GM23338 (cell line): ENCODE data around the gene MUC12. TPM values are rescaled to one million over a fixed set of nuclear protein-coding genes. Genes with fewer than 3 reads are reported as not detected.
A peak's percentile ranks its signal among the peaks of the same experiment; 100 is the strongest.
"Not testable (repeated sequence)": the region's sequence is repeated elsewhere in the genome, so short reads cannot be mapped to it uniquely, and the experiment has no call there.

Experiments used
- ATAC-seq: fragments of 200-7000 bp; cut with Tn5 transposase; 3 replicates; pipeline ENCODE4 v1.9.1; 2020
- DNase-seq: peaks from one replicate; pipeline ENCODE4 v3.0.0-alpha.2; 2015; ENCODE audit warnings: low spot score
- H2AFZ ChIP-seq: fragments of 200-600 bp; sonication (generic); 2 replicates; pipeline ENCODE4 v1.8.0; 2016; ENCODE audit warnings: antibody characterized with exemption, mild to moderate bottlenecking, moderate library complexity
- H3F3A ChIP-seq: fragments of 200-600 bp; sonication (generic); replicated peaks from 2 replicates; pipeline ENCODE4 v1.8.0; 2017; ENCODE audit warnings: antibody characterized with exemption, mixed run types, low read depth
- H3K27ac ChIP-seq: fragments of 200-600 bp; sonication (generic); 2 replicates; pipeline ENCODE4 v1.6.1; 2016; ENCODE audit warnings: low read depth
- H3K27me3 ChIP-seq: fragments of 200-600 bp; sonication (generic); 2 replicates; pipeline ENCODE4 v1.8.0; 2016; ENCODE audit warnings: mild to moderate bottlenecking, mixed run types, moderate library complexity; ENCODE audit not compliant: insufficient read depth
- H3K36me3 ChIP-seq: fragments of 200-600 bp; sonication (generic); 2 replicates; pipeline ENCODE4 v1.8.0; 2016; ENCODE audit warnings: mild to moderate bottlenecking; ENCODE audit not compliant: insufficient read depth
- H3K4me1 ChIP-seq: fragments of 200-600 bp; sonication (generic); 2 replicates; pipeline ENCODE4 v1.8.0; 2016; ENCODE audit warnings: mild to moderate bottlenecking, moderate library complexity; ENCODE audit not compliant: insufficient read depth
- H3K4me2 ChIP-seq: fragments of 200-600 bp; sonication (generic); 2 replicates; pipeline ENCODE4 v1.7.1; 2017; ENCODE audit warnings: mixed run types
- H3K4me3 ChIP-seq: fragments of 200-600 bp; sonication (generic); 2 replicates; pipeline ENCODE4 v1.6.1; 2016; ENCODE audit warnings: mixed run types
- H3K79me2 ChIP-seq: fragments of 200-600 bp; sonication (generic); replicated peaks from 2 replicates; pipeline ENCODE4 v1.8.0; 2017; ENCODE audit warnings: mild to moderate bottlenecking; ENCODE audit not compliant: insufficient read depth
- H3K9me2 ChIP-seq: fragments of 200-600 bp; sonication (generic); 2 replicates; pipeline ENCODE4 v1.8.0; 2017; ENCODE audit not compliant: insufficient read depth
- H4K20me1 ChIP-seq: fragments of 200-600 bp; sonication (generic); replicated peaks from 2 replicates; pipeline ENCODE4 v1.8.0; 2017; ENCODE audit warnings: mild to moderate bottlenecking; ENCODE audit not compliant: insufficient read depth
- H3K27ac Mint-ChIP-seq: 2 replicates; pipeline ENCODE4 v1.8.0; 2020; ENCODE audit warnings: inconsistent platforms, mild to moderate bottlenecking, moderate library complexity, mixed read lengths
- H3K27me3 Mint-ChIP-seq: 3 replicates; pipeline ENCODE4 v1.8.0; 2022; ENCODE audit warnings: low read depth, mild to moderate bottlenecking, moderate library complexity, mixed read lengths, inconsistent platforms; ENCODE audit not compliant: insufficient read depth, poor library complexity
- H3K36me3 Mint-ChIP-seq: 3 replicates; pipeline ENCODE4 v1.8.0; 2021; ENCODE audit warnings: low read depth, mild to moderate bottlenecking, inconsistent platforms, moderate library complexity, mixed read lengths
- H3K4me1 Mint-ChIP-seq: 3 replicates; pipeline ENCODE4 v1.8.0; 2020; ENCODE audit warnings: mild to moderate bottlenecking, inconsistent platforms, mixed read lengths
- H3K4me3 Mint-ChIP-seq: 3 replicates; pipeline ENCODE4 v1.8.0; 2021; ENCODE audit warnings: moderate library complexity, mild to moderate bottlenecking, inconsistent platforms, mixed read lengths
- H3K9me3 Mint-ChIP-seq: 3 replicates; pipeline ENCODE4 v1.8.0; 2020; ENCODE audit warnings: moderate library complexity, mild to moderate bottlenecking, inconsistent platforms, mixed read lengths
- CTCF ChIP-seq, 2 experiments: fragments of 200-600 bp in 1 of 2; sonication (generic) in 1 of 2; conservative IDR thresholded peaks; 2 replicates each; pipeline versions ENCODE4 v1.5.1 to v1.6.1; 2016 to 2017; ENCODE audit warnings: antibody characterized with exemption in 2 of 2, low read depth in 2 of 2, mild to moderate bottlenecking in 2 of 2, moderate library complexity in 1 of 2
- JUNB ChIP-seq: IDR thresholded peaks from one replicate; pipeline ENCODE4 v1.6.1; 2016; ENCODE audit warnings: antibody characterized with exemption; ENCODE audit not compliant: unreplicated experiment
- NANOG ChIP-seq: IDR thresholded peaks from 2 replicates; pipeline ENCODE4 v1.6.1; 2016; ENCODE audit warnings: antibody characterized with exemption, borderline replicate concordance
- POLR2AphosphoS5 ChIP-seq: IDR thresholded peaks from 2 replicates; pipeline ENCODE4 v1.6.1; 2016; ENCODE audit warnings: antibody characterized with exemption, low read depth
- ZNF331 ChIP-seq: fragments of 250-450 bp; sonication (Bioruptor Pico); IDR thresholded peaks from 2 replicates; pipeline ENCODE4 v1.5.0; 2020; ENCODE audit warnings: low read depth, mild to moderate bottlenecking, moderate library complexity
- polyA plus RNA-seq: library from polyadenylated mRNA; unstranded; fragments of >200 nt; fragmentation: Nextera tagmentation; extraction: Ambion mirVana; gene quantifications from 2 replicates; pipeline ENCODE4 v1.2.1, GENCODE V29; 2016
- total RNA-seq: library from RNA; depleted of rRNA; stranded (reverse); fragments of >200 nt; shearing (Covaris generic); gene quantifications from 2 replicates; pipeline ENCODE4 v1.2.3, GENCODE V29; 2014
- TF ChIP-seq, protein P1 (sequence below): IDR thresholded peaks from 2 replicates; pipeline ENCODE4 v1.6.1; 2016; ENCODE audit warnings: antibody characterized with exemption

MUC12 gene
- total and polyA plus RNA-seq, 2 experiments from 2014 or later: 4.6 to 18.0 TPM

DNA sequence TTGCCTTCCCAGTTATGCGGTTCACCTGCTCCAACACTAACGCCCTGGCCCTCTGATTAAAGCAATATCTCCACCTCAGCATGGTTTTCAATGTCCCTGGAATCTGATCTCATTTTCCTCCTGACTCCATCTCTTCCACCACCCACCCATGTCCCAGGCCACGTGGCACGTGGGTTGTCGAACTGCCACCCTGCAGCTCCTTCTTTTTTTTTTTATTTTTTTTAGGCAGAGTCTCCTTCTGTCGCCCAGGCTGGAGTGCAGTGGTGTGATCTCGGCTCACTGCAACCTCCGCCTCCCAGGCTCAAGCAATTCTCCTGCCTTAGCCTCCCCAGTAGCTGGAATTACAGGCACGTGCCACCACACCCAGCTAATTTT, 94.8 kb downstream of the MUC12 start:
- H3F3A ChIP-seq, H3K79me2 ChIP-seq, H3K4me3 Mint-ChIP-seq, H3K4me2 ChIP-seq, DNase-seq, H3K27ac ChIP-seq, H4K20me1 ChIP-seq, H3K9me2 ChIP-seq, H3K27me3 ChIP-seq, H3K4me1 ChIP-seq, H3K27ac Mint-ChIP-seq, H3K9me3 Mint-ChIP-seq, H3K4me3 ChIP-seq, ATAC-seq, H3K36me3 ChIP-seq, H3K36me3 Mint-ChIP-seq: not testable (repeated sequence)
- H2AFZ ChIP-seq: peak overlapping the region; percentile 66; the same call in 1 of the 2 replicates
- H3K27me3 Mint-ChIP-seq: peaks cover 15% of the 10 kb centered on the region
- H3K4me1 Mint-ChIP-seq: peaks cover 11% of the 10 kb centered on the region

DNA sequence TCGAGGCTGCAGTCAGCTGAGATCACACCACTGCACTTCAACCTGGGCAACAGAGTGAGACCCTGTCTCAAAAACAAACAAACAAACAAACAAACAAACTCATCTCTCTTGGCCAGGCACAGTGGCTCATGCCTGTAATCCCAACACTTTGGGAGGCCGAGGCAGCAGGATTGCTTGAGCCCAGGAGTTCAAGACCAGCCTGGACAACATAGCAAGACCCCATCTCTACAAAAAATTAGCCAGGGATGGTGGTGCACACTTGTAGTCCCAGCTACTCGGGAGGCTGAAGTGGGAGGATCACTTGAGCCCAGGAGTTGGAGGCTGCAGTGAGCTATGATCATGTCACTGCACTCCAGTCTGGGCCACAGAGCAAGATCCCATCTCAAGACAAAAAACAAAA, 95.8 kb downstream of the MUC12 start:
- not testable (repeated sequence) for H3K4me3 Mint-ChIP-seq, H3K9me2 ChIP-seq, DNase-seq, H3K36me3 ChIP-seq, H4K20me1 ChIP-seq, H3K27ac Mint-ChIP-seq, H3K79me2 ChIP-seq, H3K27me3 ChIP-seq, H3K27ac ChIP-seq, H3K4me3 ChIP-seq, H3K4me1 ChIP-seq, H3K4me1 Mint-ChIP-seq, ATAC-seq, H2AFZ ChIP-seq, H3K9me3 Mint-ChIP-seq, H3K36me3 Mint-ChIP-seq, H3F3A ChIP-seq, H3K4me2 ChIP-seq
- peaks cover 15% of the 10 kb centered on the region for H3K27me3 Mint-ChIP-seq

- Histone ChIP-seq H3K27ac (no peak overlapping the region), H3K4me3 (no peak overlapping the region), H3K36me3 (no peaks in the 10 kb centered on the region), H3K9me2 (no peaks in the 10 kb centered on the region), H3K4me2 (no peak overlapping the region), H2AFZ (0 out of 2 replicates have a peak overlapping the region, but pooled peaks have one; percentile 47), H3K79me2 (no peaks in the 10 kb centered on the region), H3K27me3 (no peaks in the 10 kb centered on the region), H3K4me1 (peaks cover 5% of the 10 kb centered on the region; the same call in 1 of the 2 replicates), H4K20me1 (no peaks in the 10 kb centered on the region), H3F3A (no peaks in the 10 kb centered on the region)
- Mint-ChIP-seq H3K27ac (peak overlapping the region; percentile 22; the same call in 1 of the 2 replicates), H3K36me3 (no peaks in the 10 kb centered on the region), H3K27me3 (peaks cover 13% of the 10 kb centered on the region), H3K4me3 (no peak overlapping the region; the same call in 2 of the 3 replicates), H3K4me1 (peaks cover 10% of the 10 kb centered on the region), H3K9me3 (no peaks in the 10 kb centered on the region)
- no peak for TF ChIP-seq ZNF331 (CRISPR knock-in tag)
- no peak for TF ChIP-seq POLR2AphosphoS5
- no peak for TF ChIP-seq NANOG
- no peak for TF ChIP-seq JUNB
- TF ChIP-seq, protein P1, sequence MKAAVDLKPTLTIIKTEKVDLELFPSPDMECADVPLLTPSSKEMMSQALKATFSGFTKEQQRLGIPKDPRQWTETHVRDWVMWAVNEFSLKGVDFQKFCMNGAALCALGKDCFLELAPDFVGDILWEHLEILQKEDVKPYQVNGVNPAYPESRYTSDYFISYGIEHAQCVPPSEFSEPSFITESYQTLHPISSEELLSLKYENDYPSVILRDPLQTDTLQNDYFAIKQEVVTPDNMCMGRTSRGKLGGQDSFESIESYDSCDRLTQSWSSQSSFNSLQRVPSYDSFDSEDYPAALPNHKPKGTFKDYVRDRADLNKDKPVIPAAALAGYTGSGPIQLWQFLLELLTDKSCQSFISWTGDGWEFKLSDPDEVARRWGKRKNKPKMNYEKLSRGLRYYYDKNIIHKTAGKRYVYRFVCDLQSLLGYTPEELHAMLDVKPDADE: no peak
- no peak for TF ChIP-seq CTCF (conservative IDR thresholded peaks at IDR 0.05; ENCODE audit: low read depth in 2 of 2)
- ATAC-seq (peak; percentile 68), DNase-seq (peak; percentile 23)
Measured at GRCh38 chr7:101066141-101066832, 96.9 kb downstream of the MUC12 start.
